NCI-H2171 treated with DMSO at 0.1 percent for 48 hours (cell line): ENCODE measurements around the gene FAM151A.

ENCODE experiments used
- DNase-seq: peaks from one replicate; lab custom pipeline; 2025; lab: John Stamatoyannopoulos, UW

The FAM151A gene

DNA sequence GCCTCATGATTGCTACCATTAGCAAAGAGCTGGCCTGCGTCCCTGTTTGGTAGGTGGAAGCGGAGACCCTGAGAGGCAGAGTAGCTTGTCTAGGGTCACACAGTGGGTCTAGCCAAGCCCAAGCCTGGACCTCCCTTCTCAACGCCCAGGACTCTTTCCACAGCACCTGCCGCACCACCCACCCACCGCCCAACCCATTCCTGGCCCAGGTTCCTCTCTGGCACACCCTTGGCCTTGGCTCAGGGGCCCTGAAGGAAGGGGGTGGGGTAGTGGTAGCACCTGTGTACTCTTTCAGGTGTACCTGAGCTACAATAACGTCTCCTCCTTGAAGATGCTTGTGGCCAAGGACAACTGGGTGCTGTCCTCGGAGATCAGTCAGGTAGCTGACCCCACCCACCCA, 19.3 kb downstream of the FAM151A start:
- no peak for DNase-seq

- DNase-seq = no peak
Observed at GRCh38 chr1:54603241-54603640, 20.1 kb downstream of the FAM151A start.

- no peak for DNase-seq
Observed at GRCh38 chr1:54602554-54602953, 20.8 kb downstream of the FAM151A start.

DNA sequence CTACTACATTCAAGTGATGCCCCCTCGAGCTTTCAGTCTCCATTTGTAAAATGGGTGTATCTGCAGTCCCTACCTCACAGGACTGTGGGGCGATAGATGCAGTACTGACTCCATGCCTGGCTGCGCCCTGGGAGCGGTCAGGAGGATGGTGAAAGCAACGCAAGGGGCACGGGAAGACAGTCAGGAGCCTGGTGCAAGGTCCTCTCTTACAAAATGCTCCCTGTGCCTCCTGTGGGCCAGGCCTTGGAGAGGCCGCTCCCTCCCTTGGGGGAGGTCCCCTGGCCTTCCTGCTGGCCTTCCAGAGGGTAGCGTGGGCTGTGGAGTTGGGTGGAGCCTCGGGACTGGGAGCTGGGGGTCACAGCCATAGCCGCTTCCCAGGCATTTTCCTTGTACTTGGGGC, 21.6 kb downstream of the FAM151A start:
- DNase-seq = no peak

GRCh38 chr1:54600947-54601721, 22.2 kb downstream of the FAM151A start:
- no peak for DNase-seq

DNA sequence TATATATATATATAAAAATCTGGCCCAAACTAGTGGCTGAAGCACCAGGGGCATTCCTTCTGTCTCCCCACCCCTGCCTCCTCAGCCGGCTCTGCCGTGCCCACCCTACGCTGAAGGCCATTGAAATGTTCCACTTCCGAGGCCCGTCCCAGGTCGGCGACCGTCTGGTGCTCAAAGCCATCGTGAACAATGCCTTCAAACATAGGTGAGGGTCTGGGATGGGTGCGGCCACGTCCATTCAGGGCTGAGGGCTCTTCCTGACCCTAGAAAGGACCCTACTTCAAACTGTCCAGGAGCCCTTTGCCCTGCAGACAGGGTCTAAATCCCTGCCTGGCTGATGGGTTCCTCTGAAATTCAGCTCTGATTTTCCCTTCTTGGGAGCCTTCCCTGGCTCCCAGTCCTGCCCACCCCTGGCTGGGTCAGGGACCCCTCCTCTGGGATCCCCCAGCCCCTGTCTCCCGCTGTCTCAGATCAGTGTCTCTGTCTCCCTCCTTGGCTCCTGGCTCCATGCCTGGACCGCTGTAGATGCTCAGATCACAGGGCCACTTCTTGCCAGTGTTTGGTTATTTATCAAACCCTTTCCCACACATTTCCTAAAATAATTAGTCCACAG, 24.0 kb downstream of the FAM151A start:
- no peak for DNase-seq

DNA sequence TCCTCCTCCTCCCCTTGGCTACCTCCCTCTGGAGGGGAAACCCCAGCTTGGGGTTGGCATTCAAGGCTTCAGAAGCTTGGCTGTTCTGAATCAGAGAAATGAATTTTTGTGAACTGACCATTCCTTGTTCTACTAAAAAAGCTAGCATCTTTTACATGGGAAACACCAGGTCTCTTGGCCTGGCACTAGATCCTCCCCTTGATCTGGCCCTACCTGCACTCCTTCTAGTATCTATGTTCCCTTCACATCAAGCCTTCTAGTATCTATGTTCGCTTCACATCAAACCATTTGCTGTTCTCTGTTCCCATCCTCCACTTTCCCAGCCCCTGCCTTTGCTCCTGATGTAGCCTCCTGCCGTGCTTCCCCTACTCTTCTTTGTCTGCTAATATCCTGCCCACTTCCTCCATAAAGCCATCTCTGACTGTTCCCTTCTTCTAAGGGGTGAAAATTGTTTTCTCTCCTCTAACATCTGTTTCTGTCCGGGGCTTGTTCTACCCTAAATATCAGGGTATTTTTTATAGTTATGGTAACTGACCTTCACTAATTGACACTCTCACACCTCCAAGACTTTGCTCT, 25.8 kb downstream of the FAM151A start:
- no peak for DNase-seq

DNA sequence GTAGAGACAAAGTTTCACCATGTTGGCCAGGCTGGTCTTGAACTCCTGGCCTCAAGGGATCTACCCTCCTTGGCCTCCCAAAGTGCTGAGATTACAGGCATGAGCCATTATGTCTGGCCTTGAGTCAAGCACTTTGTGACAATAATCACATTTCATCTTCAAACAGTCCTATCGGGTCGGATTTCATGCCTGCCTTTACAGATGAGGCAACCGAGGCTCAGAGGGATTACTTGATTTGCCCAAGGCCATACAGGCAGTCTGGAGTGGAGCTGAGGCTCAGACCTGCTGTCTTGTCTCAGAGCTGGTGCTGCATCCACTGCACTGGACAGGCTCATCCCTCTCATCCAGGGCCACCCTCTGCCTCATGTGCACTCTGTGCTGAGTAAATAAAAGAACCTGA, 26.6 kb downstream of the FAM151A start:
- no peak for DNase-seq

DNA sequence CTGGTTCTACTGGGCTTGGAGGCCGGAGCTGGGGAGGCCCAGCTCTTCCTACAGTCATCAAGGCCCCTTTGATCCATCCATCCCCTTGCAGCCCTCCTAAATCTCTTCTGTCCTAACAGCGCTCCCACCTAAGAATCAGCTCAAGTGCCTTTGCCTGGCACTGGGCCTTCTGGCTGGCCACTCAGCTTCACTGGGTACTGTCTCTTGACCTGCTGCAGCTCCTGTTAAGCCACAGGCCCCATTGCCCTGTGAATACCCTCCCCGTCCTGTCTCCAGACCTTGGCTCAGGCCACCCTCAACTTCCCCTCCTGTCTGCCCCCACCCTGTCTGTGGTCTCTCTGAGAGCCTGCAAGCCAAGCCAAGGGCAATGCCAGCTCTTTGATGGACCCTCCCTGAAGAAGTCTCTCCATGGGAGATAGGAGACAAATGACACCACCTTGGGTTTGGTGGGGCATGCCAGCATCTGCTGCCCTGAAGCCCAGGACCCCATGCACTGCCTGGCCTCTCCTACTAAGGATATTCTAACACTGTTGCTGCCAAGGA, 27.3 kb downstream of the FAM151A start:
- DNase-seq = no peak

DNA sequence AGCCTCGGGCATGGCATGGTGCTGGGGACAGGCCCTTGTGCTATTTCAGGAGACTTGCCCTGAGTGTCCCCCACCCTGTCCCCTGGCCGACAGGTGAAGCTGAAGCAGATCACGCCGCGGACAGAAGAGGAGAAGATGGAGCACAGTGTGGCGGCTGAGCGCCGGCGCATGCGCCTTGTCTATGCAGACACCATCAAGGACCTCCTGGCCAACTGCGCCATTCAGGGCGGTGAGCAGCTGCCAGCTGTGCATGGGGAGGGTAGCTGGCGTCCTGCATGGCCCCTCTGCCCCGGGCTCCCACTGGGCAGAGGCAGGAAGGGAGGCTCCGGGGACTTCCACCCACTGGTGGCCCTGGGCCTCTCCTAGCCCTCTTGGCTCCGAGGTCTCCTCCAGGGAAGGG, 28.9 kb downstream of the FAM151A start:
- no peak for DNase-seq

DNA sequence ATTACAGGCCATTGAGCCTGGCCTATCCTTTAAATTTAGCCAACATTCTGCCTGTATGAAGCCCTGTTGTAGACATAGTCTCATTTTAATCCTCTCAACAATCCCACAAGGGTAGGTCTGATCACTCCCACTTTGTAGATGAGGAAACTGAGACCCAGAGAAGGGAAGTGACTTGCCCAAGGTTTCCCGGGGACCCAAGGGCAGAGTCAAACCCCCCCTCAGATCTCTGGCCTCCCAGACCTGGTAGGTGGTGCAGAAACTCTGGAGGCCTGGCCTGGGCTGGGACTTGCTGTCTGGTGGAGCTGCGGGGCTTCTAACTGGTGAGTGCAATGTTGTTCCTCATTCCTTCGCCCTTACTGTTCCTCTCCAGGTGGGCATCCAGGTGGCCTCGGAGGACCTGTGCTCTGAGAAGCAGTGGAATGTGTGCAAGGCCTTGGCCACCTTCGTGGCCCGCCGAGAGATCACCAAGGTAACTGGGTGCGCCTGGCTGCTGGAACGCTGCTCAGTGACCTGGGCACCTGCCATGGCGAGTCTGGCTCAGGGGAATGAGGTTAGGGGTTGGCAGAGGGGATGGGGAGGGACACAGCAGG, 29.7 kb downstream of the FAM151A start:
- no peak for DNase-seq

GRCh38 chr1:54591127-54591756, 32.1 kb downstream of the FAM151A start:
- no peak for DNase-seq

- DNase-seq = no peak
Observed at GRCh38 chr1:54588377-54588776, 34.9 kb downstream of the FAM151A start.

GRCh38 chr1:54585181-54586066, 37.9 kb downstream of the FAM151A start:
- no peak for DNase-seq

GRCh38 chr1:54584575-54584974, 38.8 kb downstream of the FAM151A start:
- no peak for DNase-seq

- no peak for DNase-seq
Observed at GRCh38 chr1:54583871-54584270, 39.5 kb downstream of the FAM151A start.

DNA sequence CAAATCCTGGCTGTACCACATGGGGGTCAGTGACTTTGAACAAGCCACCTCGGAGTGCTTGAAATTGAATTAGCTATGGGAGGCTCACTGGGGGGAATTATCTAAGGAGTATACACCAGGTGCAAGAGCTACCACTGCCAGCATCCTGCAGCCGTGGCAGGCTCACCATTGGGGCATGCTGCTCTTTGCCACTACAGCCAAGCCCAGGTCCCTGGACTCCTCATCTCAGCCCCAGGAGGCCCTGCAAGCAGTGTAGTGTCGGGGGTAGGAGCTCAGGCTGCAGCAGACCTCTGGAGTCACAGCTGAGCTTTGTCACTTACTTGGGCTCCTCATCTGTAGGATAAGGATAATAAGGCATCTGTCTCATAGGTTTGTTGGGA, 40.0 kb downstream of the FAM151A start:
- DNase-seq = no peak

DNA sequence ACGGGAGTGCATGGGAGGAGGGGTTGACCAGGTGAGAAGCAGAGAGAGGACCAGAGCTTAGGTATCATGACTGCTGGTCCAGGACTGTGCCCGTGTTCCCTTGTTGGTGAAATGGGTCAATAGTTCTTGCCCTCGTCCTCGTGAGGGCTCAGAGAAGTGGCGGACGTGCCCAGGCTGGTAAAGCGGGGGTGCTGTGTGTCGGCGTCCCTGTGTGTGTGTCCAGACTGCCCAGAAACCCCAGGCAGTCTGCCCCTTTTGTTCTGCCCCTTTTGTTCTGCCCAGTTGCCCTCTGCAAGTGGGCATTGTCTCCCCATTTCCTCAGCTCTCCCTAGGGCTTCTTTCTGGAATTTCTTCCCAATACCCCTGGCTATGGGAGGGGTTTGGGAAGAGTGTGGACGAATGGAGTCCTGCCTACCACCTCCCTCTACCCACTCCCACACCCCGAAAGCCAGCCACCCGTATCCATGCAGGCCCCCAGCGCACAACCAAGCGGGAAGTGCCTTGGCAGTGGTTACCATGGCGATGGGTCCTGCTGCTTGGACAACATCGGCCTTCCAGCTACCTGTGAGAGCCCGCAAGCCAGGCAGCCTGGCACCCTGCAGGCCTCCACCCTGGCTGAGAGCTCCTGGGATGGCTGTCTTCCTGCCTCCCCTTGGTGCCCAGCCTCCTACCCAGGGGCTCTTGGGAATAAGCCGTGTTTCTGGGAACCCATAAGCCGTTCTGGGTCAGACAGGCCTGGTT, 40.6 kb downstream of the FAM151A start:
- no peak for DNase-seq

DNA sequence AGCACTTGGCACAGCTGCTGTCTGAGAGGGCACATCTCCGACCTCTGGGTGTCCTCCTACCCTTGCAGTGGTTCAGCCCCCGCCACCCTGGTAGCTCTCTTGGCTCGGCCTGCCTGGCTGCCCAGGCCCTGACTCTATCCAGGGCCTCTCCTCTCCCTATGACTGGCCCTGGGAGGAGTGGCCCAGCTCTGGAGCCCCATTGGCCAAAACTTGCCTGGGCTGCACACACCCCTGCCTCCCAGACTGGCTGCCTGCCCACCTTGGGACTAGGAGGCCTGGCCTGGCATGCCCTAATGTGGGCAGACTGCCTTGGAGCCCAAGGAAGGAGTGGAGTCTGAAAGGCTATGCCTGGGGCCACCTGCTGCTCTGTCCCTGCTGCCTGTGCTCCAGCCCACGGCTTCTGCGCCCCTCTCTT, 41.7 kb downstream of the FAM151A start:
- peak; percentile 66 for DNase-seq

GRCh38 chr1:54580856-54581550, 42.3 kb downstream of the FAM151A start:
- DNase-seq = no peak
